ENCODE data around the gene GSG1L.
"Not testable (repeated sequence)": the region's sequence is repeated elsewhere in the genome, so short reads cannot be mapped to it uniquely, and the experiment has no call there.

GSG1L gene

GRCh38 chr16:27985981-27986380 lies 77.5 kb downstream of the GSG1L start:
- DNase-seq (ENCODE audit: low read depth) = no peak
- no peak overlapping the region for H3K4me3 ChIP-seq (ENCODE audit: low read depth, low read length)
- TF ChIP-seq CTCF (IDR thresholded peaks at IDR 0.05; ENCODE audit: insufficient read depth, low read depth, low read length, missing control alignments) = no peak

DNA sequence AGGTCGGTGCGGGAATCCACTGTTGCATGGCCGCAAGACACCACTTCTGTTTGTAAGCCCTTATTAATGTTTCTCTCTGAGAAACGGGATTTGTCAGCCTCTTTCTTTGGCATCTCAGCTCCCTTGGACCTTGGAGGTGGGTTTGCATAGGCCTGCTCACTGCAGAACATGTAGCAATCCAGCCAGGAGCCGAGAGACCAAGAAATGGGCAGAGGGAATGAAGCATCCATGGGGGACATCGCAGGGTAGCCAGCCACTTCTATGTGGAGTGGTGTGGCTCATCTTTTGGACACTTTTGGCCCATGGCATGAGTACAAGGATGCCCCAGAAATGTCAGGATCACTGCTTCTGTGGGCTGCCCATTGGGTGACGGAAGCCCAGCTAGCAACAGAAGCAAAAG lies 79.4 kb downstream of the GSG1L start:
- no peak for TF ChIP-seq CTCF (IDR thresholded peaks at IDR 0.05; ENCODE audit: insufficient read depth, low read depth, low read length, missing control alignments)

GRCh38 chr16:27983244-27983643 lies 80.3 kb downstream of the GSG1L start:
- TF ChIP-seq CTCF (IDR thresholded peaks at IDR 0.05; ENCODE audit: insufficient read depth, low read depth, low read length, missing control alignments) = no peak
- no peak overlapping the region for H3K4me3 ChIP-seq (ENCODE audit: low read depth, low read length)
- no peak for DNase-seq (ENCODE audit: low read depth)

More for the DNA sequence above, 79.4 kb downstream of the GSG1L start:
- no peak for DNase-seq (ENCODE audit: low read depth)
- H3K4me3 ChIP-seq (ENCODE audit: low read depth, low read length) = no peak overlapping the region

- no peak for DNase-seq (ENCODE audit: low read depth)
- H3K4me3 ChIP-seq (ENCODE audit: low read depth, low read length) = no peak overlapping the region
- TF ChIP-seq CTCF (IDR thresholded peaks at IDR 0.05; ENCODE audit: insufficient read depth, low read depth, low read length, missing control alignments) = no peak
Observed at GRCh38 chr16:27982184-27982583, 81.3 kb downstream of the GSG1L start.

GRCh38 chr16:27980919-27981700 lies 82.4 kb downstream of the GSG1L start:
- DNase-seq (ENCODE audit: low read depth) = no peak
- TF ChIP-seq CTCF (IDR thresholded peaks at IDR 0.05; ENCODE audit: insufficient read depth, low read depth, low read length, missing control alignments) = no peak

DNA sequence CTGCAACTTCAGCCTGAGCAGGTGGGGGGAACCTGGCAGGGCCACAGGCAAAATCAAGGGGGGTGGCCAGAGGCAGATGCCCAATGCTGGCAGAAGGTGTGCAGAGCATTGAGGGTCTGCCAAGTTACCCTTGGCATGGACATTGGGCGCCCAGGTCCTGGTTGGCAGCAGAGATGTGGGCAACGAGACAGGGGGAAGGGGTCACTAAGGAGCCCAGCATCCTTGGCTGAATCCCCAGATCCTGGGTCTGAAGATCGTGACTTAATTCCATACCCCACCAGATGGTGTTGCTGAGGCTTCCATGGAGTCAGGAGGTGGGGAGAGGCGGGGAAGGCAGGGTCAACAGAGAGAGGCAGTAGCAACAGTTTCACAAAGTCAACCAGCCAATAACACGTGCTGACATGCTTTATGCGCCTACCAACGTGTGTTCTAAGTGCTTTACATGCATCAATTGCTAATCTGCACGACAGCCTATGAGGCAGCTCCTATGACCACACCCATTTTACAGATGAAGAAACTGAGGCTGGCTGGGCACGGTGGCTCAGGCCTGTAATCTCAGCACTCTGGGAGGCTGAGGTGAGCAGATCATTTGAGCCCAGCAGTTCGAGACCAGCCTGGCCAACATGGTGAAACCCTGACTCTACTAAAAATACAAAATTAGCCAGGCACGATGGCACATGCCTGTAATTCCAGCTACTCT lies 83.3 kb downstream of the GSG1L start:
- no peak for DNase-seq (ENCODE audit: low read depth)
- no peak overlapping the region for H3K4me3 ChIP-seq (ENCODE audit: low read depth, low read length)
- no peak for TF ChIP-seq CTCF (IDR thresholded peaks at IDR 0.05; ENCODE audit: insufficient read depth, low read depth, low read length, missing control alignments)

More at GRCh38 chr16:27980919-27981700, 82.4 kb downstream of the GSG1L start:
- no peak overlapping the region for H3K4me3 ChIP-seq (ENCODE audit: low read depth, low read length)

GRCh38 chr16:27979668-27980067 lies 83.8 kb downstream of the GSG1L start:
- H3K4me3 ChIP-seq (ENCODE audit: low read depth, low read length); DNase-seq (ENCODE audit: low read depth): not testable (repeated sequence)

All from GM12865 (cell line).